ENCODE results near the gene BOLA3. TPM values are rescaled to one million over a fixed set of nuclear protein-coding genes. Genes with fewer than 3 reads are reported as not detected.
"Not testable (repeated sequence)": the region's sequence is repeated elsewhere in the genome, so short reads cannot be mapped to it uniquely, and the experiment has no call there.

BOLA3 gene
- total RNA-seq, 2 experiments from 2014 or later, result 131 to 135 TPM

DNA sequence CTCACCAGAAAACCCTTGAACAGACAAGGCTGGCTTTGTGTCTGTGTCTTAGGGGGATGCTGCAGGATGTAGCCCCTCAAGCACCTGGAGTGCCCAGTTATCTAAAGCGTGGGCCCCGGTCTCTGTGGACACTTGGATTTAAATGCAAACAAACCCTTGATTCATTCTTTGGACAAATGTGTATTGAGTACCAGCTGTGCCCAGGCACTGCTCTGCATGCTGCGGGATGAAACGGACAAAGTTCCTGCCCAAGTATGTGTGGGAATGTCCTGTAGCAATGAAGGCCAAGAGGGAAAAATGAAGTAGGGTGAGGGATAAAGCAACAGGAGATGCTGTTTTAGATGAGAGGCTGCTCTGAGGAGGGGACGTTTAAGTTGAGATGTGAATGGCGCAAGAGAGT, 53.9 kb downstream of the BOLA3 start:
- ChIA-PET POLR2A (interaction anchor here (0.6 kb wide), 1 partner anchor 16 kb away, joined by 3 read pairs; no protein-coding TSS in a partner anchor), CTCF (no interaction called here)
- TF ChIP-seq, protein P1, sequence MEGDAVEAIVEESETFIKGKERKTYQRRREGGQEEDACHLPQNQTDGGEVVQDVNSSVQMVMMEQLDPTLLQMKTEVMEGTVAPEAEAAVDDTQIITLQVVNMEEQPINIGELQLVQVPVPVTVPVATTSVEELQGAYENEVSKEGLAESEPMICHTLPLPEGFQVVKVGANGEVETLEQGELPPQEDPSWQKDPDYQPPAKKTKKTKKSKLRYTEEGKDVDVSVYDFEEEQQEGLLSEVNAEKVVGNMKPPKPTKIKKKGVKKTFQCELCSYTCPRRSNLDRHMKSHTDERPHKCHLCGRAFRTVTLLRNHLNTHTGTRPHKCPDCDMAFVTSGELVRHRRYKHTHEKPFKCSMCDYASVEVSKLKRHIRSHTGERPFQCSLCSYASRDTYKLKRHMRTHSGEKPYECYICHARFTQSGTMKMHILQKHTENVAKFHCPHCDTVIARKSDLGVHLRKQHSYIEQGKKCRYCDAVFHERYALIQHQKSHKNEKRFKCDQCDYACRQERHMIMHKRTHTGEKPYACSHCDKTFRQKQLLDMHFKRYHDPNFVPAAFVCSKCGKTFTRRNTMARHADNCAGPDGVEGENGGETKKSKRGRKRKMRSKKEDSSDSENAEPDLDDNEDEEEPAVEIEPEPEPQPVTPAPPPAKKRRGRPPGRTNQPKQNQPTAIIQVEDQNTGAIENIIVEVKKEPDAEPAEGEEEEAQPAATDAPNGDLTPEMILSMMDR (IDR thresholded peaks at IDR 0.05), result no peak
- Mint-ChIP-seq H3K4me3 (no peak overlapping the region), H3K27ac (peak overlapping the region; percentile 1), H3K4me1 (ENCODE audit: low read depth) (no peaks in the 10 kb centered on the region), H3K36me3 (ENCODE audit: low read depth) (peaks cover 25% of the 10 kb centered on the region), H3K27me3 (no peaks in the 10 kb centered on the region), H3K9me3 (no peaks in the 10 kb centered on the region)
- DNase-seq, result no peak
- no peak for ATAC-seq
- intact Hi-C loops (cut with micrococcal nuclease), result no loop called here

DNA sequence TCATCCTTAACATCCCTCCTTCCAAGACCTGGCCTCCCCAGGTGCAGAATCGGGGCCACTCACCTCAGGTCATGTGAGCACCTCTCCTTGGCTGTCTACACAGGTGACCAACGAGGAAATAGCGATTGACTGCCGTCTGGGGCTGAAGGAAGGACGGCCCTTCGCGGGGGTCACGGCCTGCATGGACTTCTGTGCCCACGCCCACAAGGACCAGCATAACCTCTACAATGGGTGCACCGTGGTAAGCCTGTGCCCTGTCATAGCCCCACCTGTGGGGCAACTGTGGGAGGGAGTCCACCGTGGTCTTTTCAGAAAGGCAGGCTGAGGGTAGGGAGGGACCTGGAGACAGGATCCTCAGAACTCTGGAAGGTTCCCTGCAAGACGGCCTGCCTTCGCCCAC, 54.3 kb downstream of the BOLA3 start:
- intact Hi-C loops (cut with micrococcal nuclease), result no loop called here
- H3K4me1 Mint-ChIP-seq (ENCODE audit: low read depth), result no peaks in the 10 kb centered on the region
- H3K27ac Mint-ChIP-seq, result no peak overlapping the region
- DNase-seq, result no peak
- ATAC-seq, result no peak
- no peaks in the 10 kb centered on the region for H3K27me3 Mint-ChIP-seq
- TF ChIP-seq, protein P1 (IDR thresholded peaks at IDR 0.05), result no peak
- peaks cover 25% of the 10 kb centered on the region for H3K36me3 Mint-ChIP-seq (ENCODE audit: low read depth)
- no peaks in the 10 kb centered on the region for H3K9me3 Mint-ChIP-seq
- POLR2A ChIA-PET, result interaction anchor here (0.6 kb wide), 1 partner anchor 16 kb away, joined by 3 read pairs; no protein-coding TSS in a partner anchor
- no peak overlapping the region for H3K4me3 Mint-ChIP-seq
- CTCF ChIA-PET, result no interaction called here

DNA sequence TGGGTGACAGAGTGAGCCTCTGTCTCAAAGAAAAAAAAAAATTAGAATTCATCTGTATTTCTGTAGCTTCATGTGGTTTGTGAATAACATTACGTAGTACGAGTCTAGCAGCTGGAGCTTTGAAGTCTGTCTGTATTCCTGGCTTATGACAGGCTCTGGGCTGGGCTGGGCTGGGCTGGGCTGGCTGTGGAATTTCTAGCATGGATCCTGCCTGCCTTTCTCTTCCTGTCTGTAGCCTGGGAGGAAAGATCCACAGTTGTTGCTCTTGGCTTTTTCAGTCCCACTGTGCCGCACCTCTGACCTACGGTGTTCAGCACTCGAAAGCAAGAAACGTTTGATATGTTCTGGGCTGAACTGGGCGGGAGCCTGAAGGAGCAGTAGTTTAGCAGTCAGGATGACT, 55.4 kb downstream of the BOLA3 start:
- intact Hi-C loops (cut with micrococcal nuclease), result no loop called here
- H3K9me3 Mint-ChIP-seq, result no peaks in the 10 kb centered on the region
- H3K4me1 Mint-ChIP-seq (ENCODE audit: low read depth), result no peaks in the 10 kb centered on the region
- ChIA-PET CTCF (no interaction called here), POLR2A (interaction anchor here (0.6 kb wide), 1 partner anchor 57 kb away, joined by 3 read pairs; no protein-coding TSS in a partner anchor)
- DNase-seq (no peak), ATAC-seq (no peak)
- H3K36me3 Mint-ChIP-seq (ENCODE audit: low read depth), result peaks cover 27% of the 10 kb centered on the region
- TF ChIP-seq, protein P1 (IDR thresholded peaks at IDR 0.05), result no peak
- no peaks in the 10 kb centered on the region for H3K27me3 Mint-ChIP-seq
- no peak overlapping the region for H3K27ac Mint-ChIP-seq
- no peak overlapping the region for H3K4me3 Mint-ChIP-seq

DNA sequence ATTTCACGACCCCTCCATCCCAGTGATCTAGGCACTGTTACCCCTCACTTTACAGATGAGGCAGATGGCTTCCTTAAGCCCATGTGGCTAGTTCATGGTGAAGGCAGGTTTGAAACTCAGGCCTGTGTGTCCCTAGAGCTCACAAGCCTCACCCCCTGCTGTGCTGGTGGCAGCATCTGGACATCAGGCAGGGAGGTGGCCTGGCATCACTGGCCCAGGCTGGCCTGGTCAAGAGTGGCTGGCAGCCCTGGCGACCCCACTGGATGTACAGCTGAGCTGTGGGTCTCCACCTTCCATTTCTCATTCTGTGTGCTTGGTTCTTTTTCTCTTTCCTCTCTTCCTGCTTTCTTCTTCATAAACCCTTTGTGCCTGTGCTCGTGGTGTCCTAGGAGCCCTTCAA, 56.3 kb downstream of the BOLA3 start:
- Mint-ChIP-seq H3K4me1 (ENCODE audit: low read depth) (no peaks in the 10 kb centered on the region), H3K36me3 (ENCODE audit: low read depth) (peaks cover 29% of the 10 kb centered on the region), H3K27me3 (no peaks in the 10 kb centered on the region), H3K9me3 (no peaks in the 10 kb centered on the region), H3K27ac (no peak overlapping the region), H3K4me3 (no peak overlapping the region)
- intact Hi-C loops (cut with micrococcal nuclease), result no loop called here
- ATAC-seq (no peak), DNase-seq (no peak)
- CTCF ChIA-PET, result no interaction called here
- POLR2A ChIA-PET, result no interaction called here
- TF ChIP-seq, protein P1 (IDR thresholded peaks at IDR 0.05), result no peak

DNA sequence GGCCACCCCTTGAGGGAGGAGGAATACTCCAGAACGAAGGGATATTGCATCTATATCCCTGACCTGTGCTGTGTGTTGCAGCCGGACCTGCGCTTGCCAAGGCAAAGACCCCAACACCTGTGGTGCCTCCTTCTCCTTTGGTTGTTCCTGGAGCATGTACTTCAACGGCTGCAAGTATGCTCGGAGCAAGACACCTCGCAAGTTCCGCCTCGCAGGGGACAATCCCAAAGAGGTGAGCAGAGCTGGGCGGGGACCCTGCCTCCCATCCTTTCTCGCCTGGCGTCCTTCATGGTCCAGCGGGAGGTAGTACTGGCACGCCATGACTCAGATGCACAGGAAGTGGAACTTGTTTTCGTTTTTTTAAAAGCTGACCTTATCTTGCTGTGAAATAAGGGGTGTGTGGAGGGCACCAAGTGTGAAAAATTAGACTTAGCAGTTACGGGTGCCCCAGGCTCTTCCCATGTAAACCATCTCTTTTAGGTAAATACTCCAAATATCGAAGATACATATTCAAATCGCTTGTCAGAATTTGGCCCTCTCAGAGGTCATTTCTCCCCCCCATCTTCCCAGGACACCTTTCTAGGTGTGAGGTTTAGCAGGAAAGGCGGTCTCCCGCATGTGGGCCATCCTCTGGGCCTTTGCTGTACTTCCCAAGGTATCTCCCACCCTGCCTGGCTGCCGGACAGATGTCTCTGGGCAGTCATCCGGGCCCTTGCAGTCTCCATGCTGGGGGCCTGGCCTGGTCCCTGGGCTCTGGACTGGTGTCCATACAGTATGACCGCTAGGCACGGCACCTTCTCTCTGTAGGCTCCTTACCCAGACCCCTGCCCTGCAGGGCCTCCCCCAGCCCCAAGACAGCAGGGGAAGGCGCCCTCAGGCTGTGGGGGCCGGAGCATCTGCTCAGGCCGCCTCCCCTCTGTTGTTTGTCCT, 57.6 kb downstream of the BOLA3 start:
- Mint-ChIP-seq H3K9me3 (no peaks in the 10 kb centered on the region), H3K27me3 (no peaks in the 10 kb centered on the region), H3K36me3 (ENCODE audit: low read depth) (peaks cover 29% of the 10 kb centered on the region), H3K4me3 (no peak overlapping the region), H3K4me1 (ENCODE audit: low read depth) (no peaks in the 10 kb centered on the region), H3K27ac (no peak overlapping the region)
- TF ChIP-seq, protein P1 (IDR thresholded peaks at IDR 0.05), result no peak
- ATAC-seq (no peak), DNase-seq (no peak)
- intact Hi-C loops (cut with micrococcal nuclease), result no loop called here
- POLR2A ChIA-PET, result no interaction called here
- CTCF ChIA-PET, result interaction anchor here (1.0 kb wide), 1 partner anchor 265 kb away, joined by 3 read pairs; no protein-coding TSS in a partner anchor

DNA sequence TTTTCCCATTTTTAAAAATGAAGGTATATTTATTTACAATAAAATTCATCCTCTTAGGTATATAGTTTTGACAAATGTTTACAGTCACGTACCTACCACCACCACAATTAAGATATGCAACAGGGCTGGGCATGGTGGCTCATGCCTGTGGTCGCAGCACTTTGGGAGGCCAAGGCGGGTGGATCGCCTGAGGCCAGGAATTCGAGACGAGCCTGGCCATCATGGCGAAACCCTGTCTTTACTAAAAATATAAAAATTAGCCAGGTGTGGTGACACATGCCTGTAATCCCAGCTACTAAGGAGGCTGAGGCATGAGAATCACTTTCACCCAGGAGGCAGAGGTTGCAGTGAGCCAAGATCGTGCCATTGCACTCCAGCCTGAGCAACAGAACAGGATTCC, 59.0 kb downstream of the BOLA3 start:
- H3K4me3 Mint-ChIP-seq; H3K27me3 Mint-ChIP-seq; H3K4me1 Mint-ChIP-seq (ENCODE audit: low read depth); intact Hi-C loops (cut with micrococcal nuclease); DNase-seq; H3K9me3 Mint-ChIP-seq; POLR2A ChIA-PET; H3K27ac Mint-ChIP-seq; ATAC-seq: not testable (repeated sequence)
- peaks cover 29% of the 10 kb centered on the region for H3K36me3 Mint-ChIP-seq (ENCODE audit: low read depth)
- CTCF ChIA-PET, result interaction anchor here (1.0 kb wide), 1 partner anchor 264 kb away, joined by 3 read pairs; no protein-coding TSS in a partner anchor
